ENCODE data around the gene FAM200C. TPM values are rescaled to one million over a fixed set of nuclear protein-coding genes. Genes with fewer than 3 reads are reported as not detected.
A peak's percentile ranks its signal among the peaks of the same experiment; 100 is the strongest.

Gene FAM200C
- total and polyA plus RNA-seq, 9 of the 15 experiments (the other 6 are each of a cell fraction or from before 2014, with no cell fraction given): 1.3 to 7.0 (median 1.8) TPM

DNA sequence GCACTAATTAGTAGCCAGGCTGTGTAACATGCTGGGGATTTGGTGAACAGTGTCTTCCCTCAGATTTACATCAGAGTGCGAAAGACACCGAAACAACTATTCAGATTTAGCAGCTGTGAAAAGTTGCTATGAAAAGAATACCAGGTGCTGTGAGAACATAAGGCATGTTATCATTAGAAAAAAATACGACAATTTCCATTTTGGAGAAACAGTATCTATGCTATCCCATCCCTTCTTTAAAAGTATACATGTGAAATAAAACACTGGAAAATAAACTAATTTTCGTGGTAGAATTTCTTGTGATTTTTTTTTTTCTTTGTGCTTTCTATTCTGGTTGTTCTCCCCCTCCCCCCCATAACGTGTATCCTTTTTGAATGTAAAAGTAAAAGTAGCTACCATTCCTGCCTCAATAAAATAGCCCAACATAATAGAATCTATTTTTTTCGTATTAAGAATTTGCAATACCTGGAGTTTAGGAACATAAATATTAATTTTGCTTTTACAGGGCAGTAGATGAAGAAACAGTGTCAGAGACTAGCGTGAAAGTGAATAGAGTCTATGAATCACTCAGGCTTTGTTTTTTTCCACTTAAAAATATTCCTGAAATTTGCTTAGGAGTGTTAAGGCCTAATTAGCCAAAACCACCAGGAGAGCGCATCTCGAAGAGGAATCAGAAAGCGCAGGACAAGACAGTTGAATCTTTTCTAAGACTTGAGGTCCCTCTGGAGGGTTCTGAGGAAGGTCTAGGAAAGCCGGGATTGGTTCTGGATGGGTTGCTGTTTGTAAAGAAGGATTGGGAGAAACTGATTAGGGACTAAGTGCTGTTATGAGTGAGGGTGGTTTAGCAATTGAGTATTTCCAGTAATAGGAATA lies 19.8 kb upstream of the FAM200C start:
- Histone ChIP-seq H3K4me1 (replicated peaks in 1 of 2; ENCODE audit: control insufficient read depth in 2 of 2, insufficient read depth in 2 of 2, low read length in 2 of 2) (peaks cover 4 to 20% of the 10 kb centered on the region in 2 experiments; a peak in 4 of 5 replicates), H3K9ac (ENCODE audit: insufficient read depth in 1 of 2, low read depth in 2 of 2, low read length in 2 of 2) (peak overlapping the region in 1 of 2 experiments; percentile 92; a peak in 3 of 4 replicates), H3K4me3 (peak overlapping the region; percentile 84), H3K36me3 (ENCODE audit: control insufficient read depth, insufficient read depth, low read length) (peaks cover 36% of the 10 kb centered on the region), H3K4me2 (ENCODE audit: insufficient read depth, low read length) (peak overlapping the region; percentile 80), H2AFZ (ENCODE audit: low read depth, low read length) (peak overlapping the region; percentile 80), H3K79me2 (ENCODE audit: control insufficient read depth, insufficient read depth, low read length) (peaks cover 60% of the 10 kb centered on the region), H3K9me3 (replicated peaks; ENCODE audit: control insufficient read depth, insufficient read depth, low read depth, low read length) (no peaks in the 10 kb centered on the region), H3K27me3 (ENCODE audit: control insufficient read depth in 2 of 2, insufficient read depth in 2 of 2, low read length in 2 of 2) (no peaks in the 10 kb centered on the region), H3K9me1 (ENCODE audit: control insufficient read depth, insufficient read depth, low read length) (no peaks in the 10 kb centered on the region), H4K20me1 (replicated peaks; ENCODE audit: control insufficient read depth, insufficient read depth, low read length) (no peaks in the 10 kb centered on the region), H3K27ac (ENCODE audit: extremely low read depth, low read depth, low read length) (peak overlapping the region; percentile 93)
- intact Hi-C loops (cut with micrococcal nuclease): no loop called here
- BruUV-seq (replicated peaks): no TSS peak
- ATAC-seq: peak; percentile 8
- DNase-seq (ENCODE audit: extremely low read depth in 1 of 4, low spot score in 3 of 4): peak in 2 of 4 experiments; percentile 15 to 26
- 16% methylated on average over 11 of the region's 11 CpGs for WGBS (ENCODE audit: insufficient coverage, low coverage, missing lambda C conversion rate)
- ChIA-PET POLR2A (interaction anchor here (0.7 to 1.9 kb wide), 8 partner anchors 9 to 270 kb away, joined by 3 to 9 read pairs (median 4); partner anchors contain the start of gene FAM200C), CTCF (ENCODE audit: low intra/inter-chr PET ratio) (interaction anchor here (0.7 kb wide), 1 partner anchor 543 kb away, joined by 5 read pairs; no protein-coding TSS in a partner anchor)
- in situ Hi-C loops (cut with MboI): no loop called here
- peak; percentile 19 for FAIRE-seq
- TF ChIP-seq CBFA2T3 (IDR thresholded peaks at IDR 0.05) (0 out of 2 replicates have a peak, but pooled peaks have one; percentile 2), RFX5 (IDR thresholded peaks at IDR 0.05; ENCODE audit: low read depth, low read length) (no peak), ZNF23 (CRISPR knock-in tag; IDR thresholded peaks at IDR 0.05) (no peak), DPF2 (IDR thresholded peaks at IDR 0.05) (peak; percentile 29), KDM5B (IDR thresholded peaks at IDR 0.05; ENCODE audit: insufficient replicate concordance, low read depth, low read length) (peak; percentile 29)
- TF ChIP-seq, protein P1, sequence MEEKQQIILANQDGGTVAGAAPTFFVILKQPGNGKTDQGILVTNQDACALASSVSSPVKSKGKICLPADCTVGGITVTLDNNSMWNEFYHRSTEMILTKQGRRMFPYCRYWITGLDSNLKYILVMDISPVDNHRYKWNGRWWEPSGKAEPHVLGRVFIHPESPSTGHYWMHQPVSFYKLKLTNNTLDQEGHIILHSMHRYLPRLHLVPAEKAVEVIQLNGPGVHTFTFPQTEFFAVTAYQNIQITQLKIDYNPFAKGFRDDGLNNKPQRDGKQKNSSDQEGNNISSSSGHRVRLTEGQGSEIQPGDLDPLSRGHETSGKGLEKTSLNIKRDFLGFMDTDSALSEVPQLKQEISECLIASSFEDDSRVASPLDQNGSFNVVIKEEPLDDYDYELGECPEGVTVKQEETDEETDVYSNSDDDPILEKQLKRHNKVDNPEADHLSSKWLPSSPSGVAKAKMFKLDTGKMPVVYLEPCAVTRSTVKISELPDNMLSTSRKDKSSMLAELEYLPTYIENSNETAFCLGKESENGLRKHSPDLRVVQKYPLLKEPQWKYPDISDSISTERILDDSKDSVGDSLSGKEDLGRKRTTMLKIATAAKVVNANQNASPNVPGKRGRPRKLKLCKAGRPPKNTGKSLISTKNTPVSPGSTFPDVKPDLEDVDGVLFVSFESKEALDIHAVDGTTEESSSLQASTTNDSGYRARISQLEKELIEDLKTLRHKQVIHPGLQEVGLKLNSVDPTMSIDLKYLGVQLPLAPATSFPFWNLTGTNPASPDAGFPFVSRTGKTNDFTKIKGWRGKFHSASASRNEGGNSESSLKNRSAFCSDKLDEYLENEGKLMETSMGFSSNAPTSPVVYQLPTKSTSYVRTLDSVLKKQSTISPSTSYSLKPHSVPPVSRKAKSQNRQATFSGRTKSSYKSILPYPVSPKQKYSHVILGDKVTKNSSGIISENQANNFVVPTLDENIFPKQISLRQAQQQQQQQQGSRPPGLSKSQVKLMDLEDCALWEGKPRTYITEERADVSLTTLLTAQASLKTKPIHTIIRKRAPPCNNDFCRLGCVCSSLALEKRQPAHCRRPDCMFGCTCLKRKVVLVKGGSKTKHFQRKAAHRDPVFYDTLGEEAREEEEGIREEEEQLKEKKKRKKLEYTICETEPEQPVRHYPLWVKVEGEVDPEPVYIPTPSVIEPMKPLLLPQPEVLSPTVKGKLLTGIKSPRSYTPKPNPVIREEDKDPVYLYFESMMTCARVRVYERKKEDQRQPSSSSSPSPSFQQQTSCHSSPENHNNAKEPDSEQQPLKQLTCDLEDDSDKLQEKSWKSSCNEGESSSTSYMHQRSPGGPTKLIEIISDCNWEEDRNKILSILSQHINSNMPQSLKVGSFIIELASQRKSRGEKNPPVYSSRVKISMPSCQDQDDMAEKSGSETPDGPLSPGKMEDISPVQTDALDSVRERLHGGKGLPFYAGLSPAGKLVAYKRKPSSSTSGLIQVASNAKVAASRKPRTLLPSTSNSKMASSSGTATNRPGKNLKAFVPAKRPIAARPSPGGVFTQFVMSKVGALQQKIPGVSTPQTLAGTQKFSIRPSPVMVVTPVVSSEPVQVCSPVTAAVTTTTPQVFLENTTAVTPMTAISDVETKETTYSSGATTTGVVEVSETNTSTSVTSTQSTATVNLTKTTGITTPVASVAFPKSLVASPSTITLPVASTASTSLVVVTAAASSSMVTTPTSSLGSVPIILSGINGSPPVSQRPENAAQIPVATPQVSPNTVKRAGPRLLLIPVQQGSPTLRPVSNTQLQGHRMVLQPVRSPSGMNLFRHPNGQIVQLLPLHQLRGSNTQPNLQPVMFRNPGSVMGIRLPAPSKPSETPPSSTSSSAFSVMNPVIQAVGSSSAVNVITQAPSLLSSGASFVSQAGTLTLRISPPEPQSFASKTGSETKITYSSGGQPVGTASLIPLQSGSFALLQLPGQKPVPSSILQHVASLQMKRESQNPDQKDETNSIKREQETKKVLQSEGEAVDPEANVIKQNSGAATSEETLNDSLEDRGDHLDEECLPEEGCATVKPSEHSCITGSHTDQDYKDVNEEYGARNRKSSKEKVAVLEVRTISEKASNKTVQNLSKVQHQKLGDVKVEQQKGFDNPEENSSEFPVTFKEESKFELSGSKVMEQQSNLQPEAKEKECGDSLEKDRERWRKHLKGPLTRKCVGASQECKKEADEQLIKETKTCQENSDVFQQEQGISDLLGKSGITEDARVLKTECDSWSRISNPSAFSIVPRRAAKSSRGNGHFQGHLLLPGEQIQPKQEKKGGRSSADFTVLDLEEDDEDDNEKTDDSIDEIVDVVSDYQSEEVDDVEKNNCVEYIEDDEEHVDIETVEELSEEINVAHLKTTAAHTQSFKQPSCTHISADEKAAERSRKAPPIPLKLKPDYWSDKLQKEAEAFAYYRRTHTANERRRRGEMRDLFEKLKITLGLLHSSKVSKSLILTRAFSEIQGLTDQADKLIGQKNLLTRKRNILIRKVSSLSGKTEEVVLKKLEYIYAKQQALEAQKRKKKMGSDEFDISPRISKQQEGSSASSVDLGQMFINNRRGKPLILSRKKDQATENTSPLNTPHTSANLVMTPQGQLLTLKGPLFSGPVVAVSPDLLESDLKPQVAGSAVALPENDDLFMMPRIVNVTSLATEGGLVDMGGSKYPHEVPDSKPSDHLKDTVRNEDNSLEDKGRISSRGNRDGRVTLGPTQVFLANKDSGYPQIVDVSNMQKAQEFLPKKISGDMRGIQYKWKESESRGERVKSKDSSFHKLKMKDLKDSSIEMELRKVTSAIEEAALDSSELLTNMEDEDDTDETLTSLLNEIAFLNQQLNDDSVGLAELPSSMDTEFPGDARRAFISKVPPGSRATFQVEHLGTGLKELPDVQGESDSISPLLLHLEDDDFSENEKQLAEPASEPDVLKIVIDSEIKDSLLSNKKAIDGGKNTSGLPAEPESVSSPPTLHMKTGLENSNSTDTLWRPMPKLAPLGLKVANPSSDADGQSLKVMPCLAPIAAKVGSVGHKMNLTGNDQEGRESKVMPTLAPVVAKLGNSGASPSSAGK (IDR thresholded peaks at IDR 0.05): 0 out of 2 replicates have a peak, but pooled peaks have one; percentile 17
- TF ChIP-seq, protein P2, sequence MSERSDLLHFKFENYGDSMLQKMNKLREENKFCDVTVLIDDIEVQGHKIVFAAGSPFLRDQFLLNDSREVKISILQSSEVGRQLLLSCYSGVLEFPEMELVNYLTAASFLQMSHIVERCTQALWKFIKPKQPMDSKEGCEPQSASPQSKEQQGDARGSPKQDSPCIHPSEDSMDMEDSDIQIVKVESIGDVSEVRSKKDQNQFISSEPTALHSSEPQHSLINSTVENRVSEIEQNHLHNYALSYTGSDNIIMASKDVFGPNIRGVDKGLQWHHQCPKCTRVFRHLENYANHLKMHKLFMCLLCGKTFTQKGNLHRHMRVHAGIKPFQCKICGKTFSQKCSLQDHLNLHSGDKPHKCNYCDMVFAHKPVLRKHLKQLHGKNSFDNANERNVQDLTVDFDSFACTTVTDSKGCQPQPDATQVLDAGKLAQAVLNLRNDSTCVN (CRISPR knock-in tag; IDR thresholded peaks at IDR 0.05): no peak

Data from K562 (cell line).